Retina (tissue), 1 donor: ENCODE results near the gene GATAD2A.
A peak's percentile ranks its signal among the peaks of the same experiment; 100 is the strongest.

Experiments used
- DNase-seq: peaks from one replicate; pipeline ENCODE4 v3.0.0-alpha.2; 2016

The GATAD2A gene

GRCh38 chr19:19549804-19550464 is 144.5 kb downstream of the GATAD2A start:
- DNase-seq: no peak

- DNase-seq: no peak
Observed at GRCh38 chr19:19550485-19550929, 145.0 kb downstream of the GATAD2A start.

GRCh38 chr19:19550972-19551852 is 145.7 kb downstream of the GATAD2A start:
- no peak for DNase-seq

GRCh38 chr19:19551853-19552192 is 146.3 kb downstream of the GATAD2A start:
- DNase-seq: no peak

GRCh38 chr19:19552798-19553197 is 147.3 kb downstream of the GATAD2A start:
- no peak for DNase-seq

GRCh38 chr19:19553670-19554069 is 148.2 kb downstream of the GATAD2A start:
- DNase-seq: no peak

- DNase-seq: peak; percentile 52
Observed at GRCh38 chr19:19554074-19555023, 148.9 kb downstream of the GATAD2A start.

GRCh38 chr19:19558055-19558454 is 152.6 kb downstream of the GATAD2A start:
- no peak for DNase-seq
